ENCODE data around the gene VCX2. TPM values are rescaled to one million over a fixed set of nuclear protein-coding genes. Genes with fewer than 3 reads are reported as not detected.

The VCX2 gene
- total and polyA plus RNA-seq, 2 of the 4 experiments (the other 2 are of a cell fraction) = not detected

DNA sequence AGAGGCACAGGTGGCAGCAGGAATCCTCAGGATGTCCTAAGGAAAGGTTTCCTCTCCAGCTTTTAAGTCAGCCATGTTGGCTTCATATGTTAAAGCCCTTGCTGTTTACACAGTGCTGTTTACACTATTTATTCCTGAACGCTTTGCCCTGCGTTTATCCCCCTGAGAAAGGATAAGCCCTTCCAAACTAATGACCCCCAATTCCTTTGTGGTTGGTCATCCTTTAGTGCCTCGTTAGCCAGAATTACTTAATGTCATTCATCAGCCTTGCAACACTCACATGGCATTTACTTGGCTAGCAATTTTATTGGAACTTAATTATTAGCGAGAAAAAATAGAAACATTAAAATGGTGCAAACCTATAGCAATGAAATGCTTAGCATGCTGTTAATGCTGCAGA lies 23.8 kb downstream of the VCX2 start:
- no peak overlapping the region for H2BK120ac ChIP-seq (ENCODE audit: low read depth, low read length)
- dilution Hi-C loops (cut with HindIII; ENCODE audit: low sequenced_read_pairs, unreplicated experiment) (no loop called here), in situ Hi-C loops (cut with MboI; ENCODE audit: low sequenced_read_pairs) (no loop called here), intact Hi-C loops (cut with micrococcal nuclease) (no loop called here)
- H3K4me3 ChIP-seq (ENCODE audit: insufficient read depth, low read depth, low read length) = no peak overlapping the region
- no peak overlapping the region for H4K91ac ChIP-seq (ENCODE audit: insufficient read depth, low read depth, low read length)
- no peak overlapping the region for H4K8ac ChIP-seq (ENCODE audit: low read depth in 2 of 2, low read length in 2 of 2)
- H3K4ac ChIP-seq (ENCODE audit: low read depth, low read length) = no peak overlapping the region
- no peaks in the 10 kb centered on the region for H4K20me1 ChIP-seq (ENCODE audit: insufficient read depth, low read length)
- H4K5ac ChIP-seq (ENCODE audit: low read depth, low read length) = no peak overlapping the region
- no peak overlapping the region for H3K4me2 ChIP-seq (ENCODE audit: low read depth, low read length)
- CTCF ChIA-PET = no interaction called here
- no peak overlapping the region for H3K56ac ChIP-seq (ENCODE audit: extremely low read depth, insufficient read depth, low read length)
- H2BK20ac ChIP-seq (ENCODE audit: low read depth, low read length) = no peak overlapping the region
- H3K18ac ChIP-seq (ENCODE audit: low read depth, low read length) = no peak overlapping the region
- WGBS, 2 experiments (ENCODE audit: extremely low coverage in 2 of 2, insufficient read length in 1 of 2) = no CpG with 5 or more reads among the region's 4 CpGs
- peaks cover 8% of the 10 kb centered on the region for H3K9me3 ChIP-seq (ENCODE audit: control insufficient read depth, insufficient read depth, low read length)
- no peak overlapping the region for H3K27ac ChIP-seq (ENCODE audit: insufficient read depth, low read length)
- H3K27me3 ChIP-seq (ENCODE audit: control insufficient read depth, insufficient read depth, low read length) = no peaks in the 10 kb centered on the region
- no peaks in the 10 kb centered on the region for H3K4me1 ChIP-seq (ENCODE audit: control insufficient read depth, insufficient read depth, low read length)
- TF ChIP-seq FOS (IDR thresholded peaks at IDR 0.05; ENCODE audit: low read depth, low read length) (no peak), BHLHE40 (IDR thresholded peaks at IDR 0.05; ENCODE audit: low read depth, low read length) (no peak), RCOR1 (IDR thresholded peaks at IDR 0.05; ENCODE audit: insufficient replicate concordance, low read length) (no peak), NFE2L2 (IDR thresholded peaks at IDR 0.05; ENCODE audit: low read depth, low read length) (no peak), SMC3 (IDR thresholded peaks at IDR 0.05; ENCODE audit: low read depth, low read length) (no peak), MAZ (IDR thresholded peaks at IDR 0.05; ENCODE audit: borderline replicate concordance, low read depth, low read length) (no peak), RFX5 (IDR thresholded peaks at IDR 0.05; ENCODE audit: low read depth, low read length) (no peak), CEBPB (IDR thresholded peaks at IDR 0.05; ENCODE audit: low read depth, low read length) (no peak)
- TF ChIP-seq, protein P1, sequence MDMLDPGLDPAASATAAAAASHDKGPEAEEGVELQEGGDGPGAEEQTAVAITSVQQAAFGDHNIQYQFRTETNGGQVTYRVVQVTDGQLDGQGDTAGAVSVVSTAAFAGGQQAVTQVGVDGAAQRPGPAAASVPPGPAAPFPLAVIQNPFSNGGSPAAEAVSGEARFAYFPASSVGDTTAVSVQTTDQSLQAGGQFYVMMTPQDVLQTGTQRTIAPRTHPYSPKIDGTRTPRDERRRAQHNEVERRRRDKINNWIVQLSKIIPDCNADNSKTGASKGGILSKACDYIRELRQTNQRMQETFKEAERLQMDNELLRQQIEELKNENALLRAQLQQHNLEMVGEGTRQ (IDR thresholded peaks at IDR 0.05; ENCODE audit: low read depth, low read length) = no peak
- TF ChIP-seq, protein P2, sequence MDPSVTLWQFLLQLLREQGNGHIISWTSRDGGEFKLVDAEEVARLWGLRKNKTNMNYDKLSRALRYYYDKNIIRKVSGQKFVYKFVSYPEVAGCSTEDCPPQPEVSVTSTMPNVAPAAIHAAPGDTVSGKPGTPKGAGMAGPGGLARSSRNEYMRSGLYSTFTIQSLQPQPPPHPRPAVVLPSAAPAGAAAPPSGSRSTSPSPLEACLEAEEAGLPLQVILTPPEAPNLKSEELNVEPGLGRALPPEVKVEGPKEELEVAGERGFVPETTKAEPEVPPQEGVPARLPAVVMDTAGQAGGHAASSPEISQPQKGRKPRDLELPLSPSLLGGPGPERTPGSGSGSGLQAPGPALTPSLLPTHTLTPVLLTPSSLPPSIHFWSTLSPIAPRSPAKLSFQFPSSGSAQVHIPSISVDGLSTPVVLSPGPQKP (IDR thresholded peaks at IDR 0.05; ENCODE audit: borderline replicate concordance, low read depth, low read length) = no peak
- TF ChIP-seq, protein P3, sequence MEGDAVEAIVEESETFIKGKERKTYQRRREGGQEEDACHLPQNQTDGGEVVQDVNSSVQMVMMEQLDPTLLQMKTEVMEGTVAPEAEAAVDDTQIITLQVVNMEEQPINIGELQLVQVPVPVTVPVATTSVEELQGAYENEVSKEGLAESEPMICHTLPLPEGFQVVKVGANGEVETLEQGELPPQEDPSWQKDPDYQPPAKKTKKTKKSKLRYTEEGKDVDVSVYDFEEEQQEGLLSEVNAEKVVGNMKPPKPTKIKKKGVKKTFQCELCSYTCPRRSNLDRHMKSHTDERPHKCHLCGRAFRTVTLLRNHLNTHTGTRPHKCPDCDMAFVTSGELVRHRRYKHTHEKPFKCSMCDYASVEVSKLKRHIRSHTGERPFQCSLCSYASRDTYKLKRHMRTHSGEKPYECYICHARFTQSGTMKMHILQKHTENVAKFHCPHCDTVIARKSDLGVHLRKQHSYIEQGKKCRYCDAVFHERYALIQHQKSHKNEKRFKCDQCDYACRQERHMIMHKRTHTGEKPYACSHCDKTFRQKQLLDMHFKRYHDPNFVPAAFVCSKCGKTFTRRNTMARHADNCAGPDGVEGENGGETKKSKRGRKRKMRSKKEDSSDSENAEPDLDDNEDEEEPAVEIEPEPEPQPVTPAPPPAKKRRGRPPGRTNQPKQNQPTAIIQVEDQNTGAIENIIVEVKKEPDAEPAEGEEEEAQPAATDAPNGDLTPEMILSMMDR (conservative IDR thresholded peaks at IDR 0.05; ENCODE audit: low read depth, low read length) = no peak
- no peak overlapping the region for H3K14ac ChIP-seq (replicated peaks; ENCODE audit: low read depth, low read length)
- DNase-seq = no peak
- no peaks in the 10 kb centered on the region for H3K79me1 ChIP-seq (ENCODE audit: low read depth in 1 of 2, low read length in 2 of 2)
- H3K9me1 ChIP-seq (ENCODE audit: insufficient read depth, low read length) = no peaks in the 10 kb centered on the region
- H2AK9ac ChIP-seq (replicated peaks; ENCODE audit: low read depth, low read length, poor library complexity) = no peak overlapping the region
- H3K9ac ChIP-seq (ENCODE audit: low read depth, low read length) = no peak overlapping the region
- no peak for ATAC-seq (ENCODE audit: low read depth)
- no peak overlapping the region for H2BK15ac ChIP-seq (ENCODE audit: low read depth, low read length)
- BruUV-seq (replicated peaks) = no TSS peak
- H2BK5ac ChIP-seq (ENCODE audit: low read depth, low read length, poor library complexity, severe bottlenecking) = no peak overlapping the region
- no peak overlapping the region for H2AFZ ChIP-seq (replicated peaks; ENCODE audit: low read length, poor library complexity)
- POLR2A ChIA-PET (ENCODE audit: unreplicated experiment) = no interaction called here
- H2AK5ac ChIP-seq (ENCODE audit: low read depth, low read length) = no peak overlapping the region
- H3K23ac ChIP-seq (ENCODE audit: low read depth, low read length) = no peak overlapping the region
- H3K36me3 ChIP-seq (ENCODE audit: control insufficient read depth, insufficient read depth, low read length) = no peaks in the 10 kb centered on the region

Data from IMR-90 (cell line).